ENCODE results near the gene PRTG.

Gene PRTG

GRCh38 chr15:55586808-55587207, 156.1 kb downstream of the PRTG start:
- TF ChIP-seq CTCF (IDR thresholded peaks at IDR 0.05; ENCODE audit: low read depth, low read length, missing control alignments): no peak
- H3K4me3 ChIP-seq (replicated peaks; ENCODE audit: low read depth, low read length): peak overlapping the region; percentile 54
- no peak for DNase-seq (ENCODE audit: extremely low read depth, low read depth)

- no peak for TF ChIP-seq CTCF (IDR thresholded peaks at IDR 0.05; ENCODE audit: low read depth, low read length, missing control alignments)
- DNase-seq (ENCODE audit: extremely low read depth, low read depth): no peak
These were observed 166.0 kb downstream of the PRTG start for GRCh38 chr15:55576943-55577342.

GRCh38 chr15:55574096-55574495, 168.9 kb downstream of the PRTG start:
- no peak for TF ChIP-seq CTCF (IDR thresholded peaks at IDR 0.05; ENCODE audit: low read depth, low read length, missing control alignments)
- no peak overlapping the region for H3K4me3 ChIP-seq (replicated peaks; ENCODE audit: low read depth, low read length)
- DNase-seq (ENCODE audit: extremely low read depth, low read depth): no peak

More at GRCh38 chr15:55576943-55577342, 166.0 kb downstream of the PRTG start:
- no peak overlapping the region for H3K4me3 ChIP-seq (replicated peaks; ENCODE audit: low read depth, low read length)

GRCh38 chr15:55573224-55573623, 169.7 kb downstream of the PRTG start:
- no peak overlapping the region for H3K4me3 ChIP-seq (replicated peaks; ENCODE audit: low read depth, low read length)
- no peak for DNase-seq (ENCODE audit: extremely low read depth, low read depth)
- TF ChIP-seq CTCF (IDR thresholded peaks at IDR 0.05; ENCODE audit: low read depth, low read length, missing control alignments): no peak

GRCh38 chr15:55564347-55565145, 178.4 kb downstream of the PRTG start:
- peak; percentile 8 for TF ChIP-seq CTCF (IDR thresholded peaks at IDR 0.05; ENCODE audit: low read depth, low read length, missing control alignments)
- no peak overlapping the region for H3K4me3 ChIP-seq (replicated peaks; ENCODE audit: low read depth, low read length)
- no peak for DNase-seq (ENCODE audit: extremely low read depth, low read depth)

- TF ChIP-seq CTCF (IDR thresholded peaks at IDR 0.05; ENCODE audit: low read depth, low read length, missing control alignments): no peak
- DNase-seq (ENCODE audit: extremely low read depth, low read depth): no peak
- no peak overlapping the region for H3K4me3 ChIP-seq (replicated peaks; ENCODE audit: low read depth, low read length)
These were observed 180.4 kb downstream of the PRTG start for GRCh38 chr15:55562601-55563000.
